ENCODE data around the gene SKA1. TPM values are rescaled to one million over a fixed set of nuclear protein-coding genes. Genes with fewer than 3 reads are reported as not detected.
"Not testable (repeated sequence)": the region's sequence is repeated elsewhere in the genome, so short reads cannot be mapped to it uniquely, and the experiment has no call there.

The SKA1 gene
- total and polyA plus RNA-seq, 2 donors (not counting 1 experiment from before 2014, with no cell fraction given), result 4.2 to 4.6 TPM

- H3K4me1 ChIP-seq (ENCODE audit: control insufficient read depth, extremely low read depth, insufficient read depth, low read length), result no peaks in the 10 kb centered on the region
- no peaks in the 10 kb centered on the region for H3K79me2 ChIP-seq (ENCODE audit: control insufficient read depth, insufficient read depth, low read length)
- no peak overlapping the region for H3K4me3 ChIP-seq (replicated peaks in 1 of 4; ENCODE audit: control extremely low read depth in 1 of 4, insufficient read depth in 1 of 4, low read depth in 3 of 4, low read length in 4 of 4)
- no peaks in the 10 kb centered on the region for H3K9me3 ChIP-seq (ENCODE audit: control insufficient read depth, insufficient read depth, low read depth, low read length)
- H3K36me3 ChIP-seq (ENCODE audit: control insufficient read depth, insufficient read depth, low read length), result no peaks in the 10 kb centered on the region
- H3K27me3 ChIP-seq (ENCODE audit: control insufficient read depth, insufficient read depth, low read length), result no peaks in the 10 kb centered on the region
- DNase-seq (ENCODE audit: low read depth in 2 of 2), result no peak
- no peaks in the 10 kb centered on the region for H4K20me1 ChIP-seq (ENCODE audit: control insufficient read depth, extremely low read depth, insufficient read depth, low read length)
- H3K27ac ChIP-seq (ENCODE audit: insufficient read depth, low read length), result no peak overlapping the region
- no peak overlapping the region for H2AFZ ChIP-seq (ENCODE audit: low read length)
- H3K4me2 ChIP-seq (ENCODE audit: extremely low read depth, insufficient read depth, low read length), result no peak overlapping the region
- H3K9ac ChIP-seq (ENCODE audit: insufficient read depth, low read length), result no peak overlapping the region
- TF ChIP-seq CTCF (conservative IDR thresholded peaks at IDR 0.05 in 1 of 2, IDR thresholded peaks at IDR 0.05 in 1 of 2; ENCODE audit: low read depth in 1 of 2, low read length in 2 of 2) (no peak), EZH2 (IDR thresholded peaks at IDR 0.05; ENCODE audit: low read length, missing control alignments) (no peak)
Measured at GRCh38 chr18:50401295-50401694, 26.4 kb downstream of the SKA1 start.

GRCh38 chr18:50401888-50402287 lies 27.0 kb downstream of the SKA1 start:
- DNase-seq (ENCODE audit: low read depth in 2 of 2), result peak; percentile 9 to 36
- no peak overlapping the region for H3K27ac ChIP-seq (ENCODE audit: insufficient read depth, low read length)
- no peaks in the 10 kb centered on the region for H3K27me3 ChIP-seq (ENCODE audit: control insufficient read depth, insufficient read depth, low read length)
- no peak overlapping the region for H2AFZ ChIP-seq (ENCODE audit: low read length)
- no peaks in the 10 kb centered on the region for H3K4me1 ChIP-seq (ENCODE audit: control insufficient read depth, extremely low read depth, insufficient read depth, low read length)
- H3K4me3 ChIP-seq (replicated peaks in 1 of 4; ENCODE audit: control extremely low read depth in 1 of 4, insufficient read depth in 1 of 4, low read depth in 3 of 4, low read length in 4 of 4), result no peak overlapping the region
- H3K9ac ChIP-seq (ENCODE audit: insufficient read depth, low read length), result no peak overlapping the region
- TF ChIP-seq EZH2 (IDR thresholded peaks at IDR 0.05; ENCODE audit: low read length, missing control alignments) (no peak), CTCF (conservative IDR thresholded peaks at IDR 0.05 in 1 of 2, IDR thresholded peaks at IDR 0.05 in 1 of 2; ENCODE audit: low read depth in 1 of 2, low read length in 2 of 2) (no peak)
- H4K20me1 ChIP-seq (ENCODE audit: control insufficient read depth, extremely low read depth, insufficient read depth, low read length), result no peaks in the 10 kb centered on the region
- no peaks in the 10 kb centered on the region for H3K9me3 ChIP-seq (ENCODE audit: control insufficient read depth, insufficient read depth, low read depth, low read length)
- no peaks in the 10 kb centered on the region for H3K36me3 ChIP-seq (ENCODE audit: control insufficient read depth, insufficient read depth, low read length)
- no peaks in the 10 kb centered on the region for H3K79me2 ChIP-seq (ENCODE audit: control insufficient read depth, insufficient read depth, low read length)
- no peak overlapping the region for H3K4me2 ChIP-seq (ENCODE audit: extremely low read depth, insufficient read depth, low read length)

GRCh38 chr18:50404752-50405581 lies 30.1 kb downstream of the SKA1 start:
- not testable (repeated sequence) for H3K4me1 ChIP-seq (ENCODE audit: control insufficient read depth, extremely low read depth, insufficient read depth, low read length); H4K20me1 ChIP-seq (ENCODE audit: control insufficient read depth, extremely low read depth, insufficient read depth, low read length); H3K79me2 ChIP-seq (ENCODE audit: control insufficient read depth, insufficient read depth, low read length); H3K27ac ChIP-seq (ENCODE audit: insufficient read depth, low read length); H3K4me2 ChIP-seq (ENCODE audit: extremely low read depth, insufficient read depth, low read length); H3K36me3 ChIP-seq (ENCODE audit: control insufficient read depth, insufficient read depth, low read length); H2AFZ ChIP-seq (ENCODE audit: low read length); H3K9me3 ChIP-seq (ENCODE audit: control insufficient read depth, insufficient read depth, low read depth, low read length); DNase-seq (ENCODE audit: low read depth in 2 of 2); H3K9ac ChIP-seq (ENCODE audit: insufficient read depth, low read length); H3K4me3 ChIP-seq (replicated peaks in 1 of 4; ENCODE audit: control extremely low read depth in 1 of 4, insufficient read depth in 1 of 4, low read depth in 3 of 4, low read length in 4 of 4); H3K27me3 ChIP-seq (ENCODE audit: control insufficient read depth, insufficient read depth, low read length)

All from fibroblast of lung (primary cell).